Glomerular endothelial cell (primary cell): ENCODE measurements around the gene PLK4. TPM values are rescaled to one million over a fixed set of nuclear protein-coding genes. Genes with fewer than 3 reads are reported as not detected.

Experiments used
- DNase-seq: peaks from one replicate; pipeline ENCODE4 v3.0.0-alpha.2; 2011; ENCODE audit warnings: low read depth, low spot score; ENCODE audit errors: extremely low read depth
- total RNA-seq: library from RNA; depleted of rRNA; stranded (reverse); fragments of >200 nt; gene quantifications from 2 replicates; pipeline ENCODE4 v1.2.3, GENCODE V29; 2015

Gene PLK4
- total RNA-seq: 7.4 and 9.1 TPM in 2 replicates

- peak; percentile 75 for DNase-seq
These were observed at the start of gene PLK4 for GRCh38 chr4:127880763-127881562. Gene PLK4, plus strand, starts transcription at chr4:127880893. Its CDS starts 242 bp downstream, at chr4:127881135.

- no peak for DNase-seq
These were observed 48.1 kb upstream of the PLK4 start for GRCh38 chr4:127832585-127832984.

GRCh38 chr4:127843704-127844600, 36.7 kb upstream of the PLK4 start:
- no peak for DNase-seq

- DNase-seq: no peak
These were observed 36.0 kb upstream of the PLK4 start for GRCh38 chr4:127844601-127845116.

- DNase-seq: no peak
These were observed 34.6 kb upstream of the PLK4 start for GRCh38 chr4:127846061-127846460.

- no peak for DNase-seq
These were observed 33.9 kb upstream of the PLK4 start for GRCh38 chr4:127846765-127847164.

- DNase-seq: no peak
These were observed 31.0 kb upstream of the PLK4 start for GRCh38 chr4:127849505-127850234.

GRCh38 chr4:127852661-127853060, 28.0 kb upstream of the PLK4 start:
- DNase-seq: no peak

GRCh38 chr4:127856196-127856812, 24.4 kb upstream of the PLK4 start:
- no peak for DNase-seq

GRCh38 chr4:127856813-127857447, 23.8 kb upstream of the PLK4 start:
- DNase-seq: no peak

- DNase-seq: no peak
These were observed 23.1 kb upstream of the PLK4 start for GRCh38 chr4:127857641-127858040.

- DNase-seq: no peak
These were observed 12.5 kb upstream of the PLK4 start for GRCh38 chr4:127868196-127868595.

- no peak for DNase-seq
These were observed 10.4 kb upstream of the PLK4 start for GRCh38 chr4:127870281-127870680.

GRCh38 chr4:127870688-127871087, 10.0 kb upstream of the PLK4 start:
- DNase-seq: no peak

GRCh38 chr4:127875791-127876190, 4.9 kb upstream of the PLK4 start:
- no peak for DNase-seq

GRCh38 chr4:127881563-127881864, 821 bp downstream of the PLK4 start:
- DNase-seq: no peak

- DNase-seq: no peak
These were observed 7.9 kb downstream of the PLK4 start for GRCh38 chr4:127888559-127888958.

- no peak for DNase-seq
These were observed 9.2 kb downstream of the PLK4 start for GRCh38 chr4:127889903-127890302.

- no peak for DNase-seq
These were observed 15.4 kb downstream of the PLK4 start for GRCh38 chr4:127896069-127896468.

- DNase-seq: no peak
These were observed 15.8 kb downstream of the PLK4 start for GRCh38 chr4:127896528-127896927.
